Common myeloid progenitor, CD34-positive (primary cell): Measurements from ENCODE around the gene SEL1L.

Experiments used
- CTCF ChIA-PET: fragments of 350-600 bp; sonication (Branson Sonifier 250); formaldehyde crosslinking; loops from one replicate; lab custom pipeline; 2021; ENCODE audit warnings: antibody characterized with exemption; lab: Charles Lee
- POLR2A ChIA-PET: fragments of 350-600 bp; sonication (Branson Sonifier 250); formaldehyde crosslinking; loops from one replicate; lab custom pipeline; 2021; ENCODE audit warnings: antibody characterized with exemption; lab: Charles Lee
- DNase-seq, 3 donors: peaks; one replicate each; pipeline versions ENCODE4 v3.0.0 to v3.0.0-alpha.2; 2013
- H3K27ac ChIP-seq, 2 experiments: 1 replicate in 1 of 2; 2 replicates in 1 of 2; pipeline ENCODE4 v1.7.0; 2013; ENCODE audit warnings: inconsistent platforms in 2 of 2, low read length in 2 of 2, mild to moderate bottlenecking in 2 of 2, low read depth in 1 of 2, moderate library complexity in 1 of 2; ENCODE audit not compliant: severe bottlenecking in 2 of 2, insufficient read depth in 1 of 2, poor library complexity in 1 of 2
- H3K27me3 ChIP-seq, 5 experiments: replicated peaks in 2 of 5; 1 replicate in 3 of 5; 2 replicates in 2 of 5; pipeline versions ENCODE4 v1.6.1 to v1.7.0; 2013; ENCODE audit warnings: low read length in 4 of 5, mild to moderate bottlenecking in 2 of 5, moderate library complexity in 2 of 5, inconsistent platforms in 1 of 5; ENCODE audit not compliant: insufficient read depth in 5 of 5, control insufficient read depth in 4 of 5
- H3K36me3 ChIP-seq, 4 experiments: 1 replicate in 2 of 4; 2 replicates in 2 of 4; pipeline versions ENCODE4 v1.6.1 to v1.7.0; 2013; ENCODE audit warnings: low read length in 3 of 4, control low read depth in 1 of 4, mild to moderate bottlenecking in 1 of 4; ENCODE audit not compliant: control insufficient read depth in 4 of 4, insufficient read depth in 4 of 4
- H3K4me1 ChIP-seq, 4 experiments: 1 replicate in 3 of 4; 2 replicates in 1 of 4; pipeline versions ENCODE4 v1.6.1 to v1.7.1; 2013; ENCODE audit warnings: low read length in 3 of 4, mild to moderate bottlenecking in 3 of 4, control low read depth in 1 of 4, inconsistent platforms in 1 of 4, moderate library complexity in 1 of 4; ENCODE audit not compliant: control insufficient read depth in 4 of 4, insufficient read depth in 4 of 4; ENCODE audit errors: control extremely low read depth in 1 of 4
- H3K4me3 ChIP-seq, 7 experiments: 1 replicate in 4 of 7; 2 replicates in 3 of 7; pipeline versions ENCODE4 v1.5.1 to v1.7.0; 2013; ENCODE audit warnings: mild to moderate bottlenecking in 7 of 7, low read length in 6 of 7, moderate library complexity in 6 of 7, inconsistent platforms in 2 of 7, low read depth in 2 of 7, control low read depth in 1 of 7; ENCODE audit not compliant: insufficient read depth in 4 of 7, control insufficient read depth in 1 of 7; ENCODE audit errors: extremely low read depth in 1 of 7
- H3K9me3 ChIP-seq, 5 experiments: 1 replicate in 4 of 5; 2 replicates in 1 of 5; pipeline versions ENCODE4 v1.6.1 to v1.7.1; 2013; ENCODE audit warnings: low read length in 4 of 5, mild to moderate bottlenecking in 2 of 5, inconsistent platforms in 1 of 5, low read depth in 1 of 5, moderate library complexity in 1 of 5; ENCODE audit not compliant: control insufficient read depth in 4 of 5, insufficient read depth in 2 of 5; ENCODE audit errors: control extremely low read depth in 1 of 5
- WGBS: methylation state at CpG from one replicate; pipeline ENCODE4 v1.1.5; 2013; ENCODE audit not compliant: insufficient coverage; 5-methylcytosine and 5-hydroxymethylcytosine counted together

The SEL1L gene

GRCh38 chr14:81480741-81481140, 52.9 kb downstream of the SEL1L start:
- Histone ChIP-seq H3K9me3 (no peaks in the 10 kb centered on the region), H3K27me3 (no peaks in the 10 kb centered on the region), H3K36me3 (peaks cover 27 to 67% (median 52%) of the 10 kb centered on the region in 4 experiments), H3K4me1 (no peaks in the 10 kb centered on the region), H3K4me3 (no peak overlapping the region), H3K27ac (no peak overlapping the region)
- ChIA-PET CTCF (no interaction called here), POLR2A (no interaction called here)
- peak; percentile 22 to 30 (median 29) for DNase-seq
- 87% methylated on average over 4 of the region's 5 CpGs for WGBS

- DNase-seq: no peak
- ChIA-PET POLR2A (interaction anchor here (0.6 kb wide), 1 partner anchor 289 kb away, joined by 6 read pairs; no protein-coding TSS in a partner anchor), CTCF (no interaction called here)
- 80% methylated on average over 3 of the region's 3 CpGs for WGBS
- Histone ChIP-seq H3K27ac (no peak overlapping the region), H3K27me3 (no peaks in the 10 kb centered on the region), H3K4me1 (peaks cover 0 to 16% (median 5%) of the 10 kb centered on the region in 4 experiments), H3K9me3 (no peaks in the 10 kb centered on the region), H3K36me3 (peaks cover 25 to 50% (median 34%) of the 10 kb centered on the region in 4 experiments), H3K4me3 (no peak overlapping the region)
Observed at GRCh38 chr14:81478446-81478845, 55.2 kb downstream of the SEL1L start.

GRCh38 chr14:81476816-81477215, 56.8 kb downstream of the SEL1L start:
- H3K36me3 ChIP-seq: peaks cover 22 to 47% (median 31%) of the 10 kb centered on the region in 4 experiments
- ChIA-PET CTCF (interaction anchor here (0.8 to 2.0 kb wide), 7 partner anchors 10 to 99 kb away, joined by 3 to 8 read pairs (median 3); no protein-coding TSS in a partner anchor), POLR2A (no interaction called here)
- H3K4me1 ChIP-seq: peaks cover 0 to 22% (median 6%) of the 10 kb centered on the region in 4 experiments
- 98% methylated on average over 4 of the region's 5 CpGs for WGBS
- DNase-seq: no peak
- no peaks in the 10 kb centered on the region for H3K27me3 ChIP-seq
- no peak overlapping the region for H3K27ac ChIP-seq
- H3K9me3 ChIP-seq: no peaks in the 10 kb centered on the region
- H3K4me3 ChIP-seq: no peak overlapping the region

GRCh38 chr14:81474685-81475324, 58.8 kb downstream of the SEL1L start:
- 67% methylated on average over 3 of the region's 5 CpGs for WGBS
- H3K27ac ChIP-seq: peak overlapping the region; percentile 38 to 70
- no peaks in the 10 kb centered on the region for H3K27me3 ChIP-seq
- peak; percentile 20 to 53 (median 47) for DNase-seq
- CTCF ChIA-PET: interaction anchor here (0.8 to 2.0 kb wide), 3 partner anchors 12 to 91 kb away, joined by 3 to 8 read pairs (median 5); no protein-coding TSS in a partner anchor
- peaks cover 21 to 41% (median 25%) of the 10 kb centered on the region in 4 experiments for H3K36me3 ChIP-seq
- peak overlapping the region in 2 of 7 experiments; percentile 1 to 64 for H3K4me3 ChIP-seq
- POLR2A ChIA-PET: no interaction called here
- no peaks in the 10 kb centered on the region for H3K9me3 ChIP-seq
- H3K4me1 ChIP-seq: peaks cover 0 to 22% (median 7%) of the 10 kb centered on the region in 4 experiments

GRCh38 chr14:81474148-81474492, 59.5 kb downstream of the SEL1L start:
- CTCF ChIA-PET: interaction anchor here (0.8 kb wide), 1 partner anchor 90 kb away, joined by 3 read pairs; no protein-coding TSS in a partner anchor
- DNase-seq: peak; percentile 25 to 48 (median 46)

DNA sequence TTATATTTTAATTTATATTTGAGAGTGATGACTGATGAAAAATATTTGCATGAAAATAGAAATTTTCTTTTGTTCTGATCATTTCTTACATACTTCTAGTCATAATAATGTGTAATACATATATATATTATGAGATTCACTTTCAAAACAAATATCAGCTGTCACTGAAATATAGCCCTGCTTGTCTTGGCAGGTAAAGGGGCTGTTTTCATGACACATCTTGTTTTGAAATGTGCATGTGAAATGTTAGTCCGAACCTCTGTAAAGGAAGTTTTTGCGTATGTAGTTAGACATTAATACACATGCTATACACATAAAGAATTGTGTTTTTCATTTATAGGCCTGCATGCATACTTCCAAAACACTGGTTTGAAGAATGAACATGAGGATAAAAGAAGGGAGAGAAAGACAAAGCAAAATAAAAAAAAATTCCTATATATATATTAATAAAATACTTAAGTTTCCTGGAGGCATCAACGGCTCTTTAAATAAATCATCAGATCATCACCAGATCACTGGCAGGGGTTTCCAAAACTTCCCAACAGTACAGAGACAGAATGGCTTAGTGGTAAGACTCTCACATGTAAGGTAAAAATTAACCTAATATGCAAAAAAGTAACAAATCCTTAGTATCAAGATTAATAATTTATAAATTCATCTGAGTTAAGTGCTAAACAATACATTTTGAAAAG, 60.1 kb downstream of the SEL1L start:
- ChIA-PET POLR2A (no interaction called here), CTCF (interaction anchor here (0.8 to 1.5 kb wide), 4 partner anchors 9 to 304 kb away, joined by 3 read pairs; no protein-coding TSS in a partner anchor)
- no CpG with 5 or more reads among the region's 3 CpGs for WGBS
- peak overlapping the region in 3 of 7 experiments; percentile 48 to 64 (median 51) for H3K4me3 ChIP-seq
- H3K4me1 ChIP-seq: peaks cover 0 to 22% (median 7%) of the 10 kb centered on the region in 4 experiments
- H3K27ac ChIP-seq: no peak overlapping the region
- no peaks in the 10 kb centered on the region for H3K27me3 ChIP-seq
- H3K36me3 ChIP-seq: peaks cover 11 to 29% (median 19%) of the 10 kb centered on the region in 4 experiments
- no peaks in the 10 kb centered on the region for H3K9me3 ChIP-seq
- no peak for DNase-seq

More at GRCh38 chr14:81474148-81474492, 59.5 kb downstream of the SEL1L start:
- peak overlapping the region in 1 of 2 experiments; percentile 70 for H3K27ac ChIP-seq
- WGBS: 17% methylated on average over 1 of the region's 2 CpGs
- H3K4me3 ChIP-seq: peak overlapping the region in 6 of 7 experiments; percentile 13 to 64 (median 54)
- POLR2A ChIA-PET: no interaction called here
- no peaks in the 10 kb centered on the region for H3K27me3 ChIP-seq
- no peaks in the 10 kb centered on the region for H3K9me3 ChIP-seq
- peaks cover 17 to 34% (median 21%) of the 10 kb centered on the region in 4 experiments for H3K36me3 ChIP-seq
- H3K4me1 ChIP-seq: peaks cover 0 to 22% (median 7%) of the 10 kb centered on the region in 4 experiments
